ENCODE results near the gene NMNAT3. TPM values are rescaled to one million over a fixed set of nuclear protein-coding genes. Genes with fewer than 3 reads are reported as not detected.

NMNAT3 gene
- total and polyA plus RNA-seq, 2 donors from 2014 or later, result 6.4 to 13.8 TPM

DNA sequence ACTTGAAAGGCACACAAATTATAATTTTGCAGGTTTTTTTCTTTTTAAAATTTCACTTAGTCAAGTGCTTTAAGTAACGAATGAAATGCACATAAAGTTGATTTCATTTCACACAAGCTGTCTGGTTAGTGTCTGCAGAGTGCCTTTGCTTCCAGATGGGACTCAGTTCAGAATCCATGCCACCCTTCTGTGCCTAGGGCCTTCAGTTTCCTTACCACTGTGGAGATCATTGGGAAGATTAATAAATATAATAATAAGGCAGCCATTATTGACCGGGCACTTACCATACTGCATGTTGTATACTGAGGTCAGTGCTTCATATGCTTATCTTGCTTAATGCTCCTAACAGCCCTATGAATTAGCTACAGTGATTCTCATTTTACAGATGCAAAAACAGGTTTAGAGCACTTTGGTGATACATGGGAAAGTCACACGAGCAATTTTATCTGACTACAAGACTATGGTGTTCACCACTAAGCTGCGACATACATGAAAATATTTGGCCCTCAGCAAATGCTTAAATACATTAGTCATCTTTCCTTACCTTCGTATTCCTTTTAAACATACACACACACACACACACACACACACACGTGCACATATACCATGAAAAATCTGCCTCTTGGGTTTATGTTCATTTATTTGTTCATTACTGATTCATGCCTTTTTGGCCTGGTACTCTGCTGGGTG lies 3.1 kb downstream of the NMNAT3 start:
- Histone ChIP-seq H3K4me1 (ENCODE audit: control insufficient read depth in 2 of 3, insufficient read depth in 2 of 3, low read depth in 1 of 3, low read length in 3 of 3) (peaks cover 0 to 6% (median 0%) of the 10 kb centered on the region in 3 donors), H3K27me3 (ENCODE audit: control insufficient read depth, insufficient read depth, low read length) (no peaks in the 10 kb centered on the region), H3K9me3 (ENCODE audit: control insufficient read depth in 2 of 3, insufficient read depth in 1 of 3, low read length in 3 of 3) (no peaks in the 10 kb centered on the region), H3K27ac (ENCODE audit: low read depth in 2 of 2, low read length in 2 of 2) (no peak overlapping the region), H3K9ac (ENCODE audit: low read length in 3 of 3) (no peak overlapping the region), H3K36me3 (ENCODE audit: control insufficient read depth in 2 of 3, insufficient read depth in 3 of 3, low read length in 3 of 3) (no peaks in the 10 kb centered on the region), H3K4me3 (ENCODE audit: low read length in 3 of 3) (no peak overlapping the region)
- intact Hi-C loops (cut with DNase I), result no loop called here
- FAIRE-seq, result no peak
- no peak for DNase-seq
- TF ChIP-seq CTCF (IDR thresholded peaks at IDR 0.05; ENCODE audit: borderline replicate concordance, extremely low read depth, insufficient read depth), result no peak

GRCh38 chr3:139672884-139673283 lies 4.9 kb downstream of the NMNAT3 start:
- H3K4me3 ChIP-seq (ENCODE audit: low read length in 3 of 3), result no peak overlapping the region
- H3K4me1 ChIP-seq (ENCODE audit: control insufficient read depth in 2 of 3, insufficient read depth in 2 of 3, low read depth in 1 of 3, low read length in 3 of 3), result peaks cover 0 to 6% (median 0%) of the 10 kb centered on the region in 3 donors
- TF ChIP-seq CTCF (IDR thresholded peaks at IDR 0.05; ENCODE audit: borderline replicate concordance, extremely low read depth, insufficient read depth), result no peak
- no peak for FAIRE-seq
- H3K9ac ChIP-seq (ENCODE audit: low read length in 3 of 3), result no peak overlapping the region
- no peaks in the 10 kb centered on the region for H3K27me3 ChIP-seq (ENCODE audit: control insufficient read depth, insufficient read depth, low read length)
- H3K36me3 ChIP-seq (ENCODE audit: control insufficient read depth in 2 of 3, insufficient read depth in 3 of 3, low read length in 3 of 3), result no peaks in the 10 kb centered on the region
- no peaks in the 10 kb centered on the region for H3K9me3 ChIP-seq (ENCODE audit: control insufficient read depth in 2 of 3, insufficient read depth in 1 of 3, low read length in 3 of 3)
- no peak for DNase-seq
- intact Hi-C loops (cut with DNase I), result no loop called here
- no peak overlapping the region for H3K27ac ChIP-seq (ENCODE audit: low read depth in 2 of 2, low read length in 2 of 2)

DNA sequence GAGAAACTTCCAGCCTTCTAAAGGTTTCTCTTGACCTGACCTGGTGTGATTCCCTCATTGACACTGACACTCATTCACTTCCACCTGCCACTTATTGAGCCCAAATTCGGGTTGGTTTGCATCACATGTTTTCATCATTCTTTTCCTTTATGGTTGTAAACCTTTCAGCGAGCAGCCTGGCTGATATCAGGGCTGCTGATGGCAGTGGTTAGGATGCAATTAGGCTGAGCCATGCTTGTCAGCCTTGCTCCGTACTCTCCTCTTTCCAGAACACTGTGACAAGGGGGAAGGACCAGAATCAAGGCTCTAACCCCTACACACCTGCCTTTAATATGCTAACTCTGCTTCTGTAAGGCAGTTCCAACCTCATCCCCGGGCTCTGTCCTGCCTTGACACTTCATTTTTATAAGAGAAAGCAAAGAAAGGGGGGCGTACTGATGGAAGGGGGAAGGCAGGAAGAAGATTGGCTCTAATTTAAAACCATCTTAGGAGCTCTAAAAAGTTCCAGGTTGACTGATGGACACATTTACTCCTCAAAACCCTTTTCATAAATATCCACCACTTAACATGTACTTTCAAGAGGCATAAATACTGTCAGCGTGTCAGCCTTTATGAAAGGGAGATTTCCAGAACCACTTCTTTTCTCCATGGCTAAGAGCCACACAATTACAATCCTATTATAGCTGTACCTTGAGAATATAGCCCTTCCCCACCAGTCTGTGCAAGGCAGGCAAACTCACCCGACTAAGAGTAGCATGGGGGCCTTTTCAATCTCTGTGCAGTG lies 5.7 kb downstream of the NMNAT3 start:
- no peak for FAIRE-seq
- Histone ChIP-seq H3K27ac (ENCODE audit: low read depth in 2 of 2, low read length in 2 of 2) (no peak overlapping the region), H3K36me3 (ENCODE audit: control insufficient read depth in 2 of 3, insufficient read depth in 3 of 3, low read length in 3 of 3) (no peaks in the 10 kb centered on the region), H3K4me3 (ENCODE audit: low read length in 3 of 3) (no peak overlapping the region), H3K27me3 (ENCODE audit: control insufficient read depth, insufficient read depth, low read length) (no peaks in the 10 kb centered on the region), H3K9ac (ENCODE audit: low read length in 3 of 3) (no peak overlapping the region), H3K4me1 (ENCODE audit: control insufficient read depth in 2 of 3, insufficient read depth in 2 of 3, low read depth in 1 of 3, low read length in 3 of 3) (peaks cover 0 to 6% (median 0%) of the 10 kb centered on the region in 3 donors), H3K9me3 (ENCODE audit: control insufficient read depth in 2 of 3, insufficient read depth in 1 of 3, low read length in 3 of 3) (no peaks in the 10 kb centered on the region)
- intact Hi-C loops (cut with DNase I), result no loop called here
- DNase-seq, result no peak
- TF ChIP-seq CTCF (IDR thresholded peaks at IDR 0.05; ENCODE audit: borderline replicate concordance, extremely low read depth, insufficient read depth), result no peak

Data from kidney (tissue), 14 donors.